Measurements from ENCODE around the gene ANKS1A. TPM values are rescaled to one million over a fixed set of nuclear protein-coding genes. Genes with fewer than 3 reads are reported as not detected.

Gene ANKS1A
- polyA plus RNA-seq, 2 of the 4 experiments (the other 2 are of a cell fraction): 3.6 to 5.9 TPM

DNA sequence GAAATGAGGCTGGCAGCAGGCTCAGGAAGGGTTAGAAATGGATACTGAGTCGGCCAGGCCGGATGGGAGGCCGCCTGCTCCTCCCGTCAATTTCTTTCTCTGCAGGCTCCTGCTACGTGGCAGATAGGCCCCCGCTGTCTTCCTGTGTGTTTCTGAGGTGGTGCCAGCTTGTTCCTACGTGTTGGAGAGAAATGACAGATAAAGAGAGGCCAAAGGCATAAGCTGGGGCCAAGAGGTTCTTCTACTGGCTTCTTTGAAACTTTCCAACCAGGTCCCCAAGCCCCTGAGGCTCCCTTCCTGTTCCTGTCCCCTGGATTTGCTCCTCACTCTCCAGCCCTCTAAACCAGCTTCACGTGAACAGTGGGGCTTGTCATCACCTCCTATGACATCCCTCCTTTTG is 175.2 kb downstream of the ANKS1A start:
- DNase-seq (ENCODE audit: low read depth in 1 of 2, low spot score in 1 of 2) (no peak), FAIRE-seq (no peak), ATAC-seq (no peak)
- Histone ChIP-seq H3K4me3 (no peak overlapping the region), H3K4me2 (no peak overlapping the region), H3K9me3 (no peaks in the 10 kb centered on the region), H3K4me1 (no peaks in the 10 kb centered on the region), H3K27ac (no peak overlapping the region)
- TF ChIP-seq HOXB13 (CRISPR knock-in tag; IDR thresholded peaks at IDR 0.05; ENCODE audit: low read depth) (no peak), POLR2AphosphoS2 (conservative IDR thresholded peaks at IDR 0.05; ENCODE audit: low read length) (no peak)
- TF ChIP-seq, protein P1, sequence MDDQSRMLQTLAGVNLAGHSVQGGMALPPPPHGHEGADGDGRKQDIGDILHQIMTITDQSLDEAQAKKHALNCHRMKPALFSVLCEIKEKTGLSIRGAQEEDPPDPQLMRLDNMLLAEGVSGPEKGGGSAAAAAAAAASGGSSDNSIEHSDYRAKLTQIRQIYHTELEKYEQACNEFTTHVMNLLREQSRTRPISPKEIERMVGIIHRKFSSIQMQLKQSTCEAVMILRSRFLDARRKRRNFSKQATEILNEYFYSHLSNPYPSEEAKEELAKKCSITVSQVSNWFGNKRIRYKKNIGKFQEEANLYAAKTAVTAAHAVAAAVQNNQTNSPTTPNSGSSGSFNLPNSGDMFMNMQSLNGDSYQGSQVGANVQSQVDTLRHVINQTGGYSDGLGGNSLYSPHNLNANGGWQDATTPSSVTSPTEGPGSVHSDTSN (IDR thresholded peaks at IDR 0.05): no peak
- 87% methylated on average over 8 of the region's 8 CpGs for WGBS (ENCODE audit: missing lambda C conversion rate)
- ChIA-PET POLR2A (no interaction called here), CTCF (interaction anchor here (0.6 to 0.8 kb wide), 2 partner anchors 12 to 17 kb away, joined by 3 to 4 read pairs; no protein-coding TSS in a partner anchor)

DNA sequence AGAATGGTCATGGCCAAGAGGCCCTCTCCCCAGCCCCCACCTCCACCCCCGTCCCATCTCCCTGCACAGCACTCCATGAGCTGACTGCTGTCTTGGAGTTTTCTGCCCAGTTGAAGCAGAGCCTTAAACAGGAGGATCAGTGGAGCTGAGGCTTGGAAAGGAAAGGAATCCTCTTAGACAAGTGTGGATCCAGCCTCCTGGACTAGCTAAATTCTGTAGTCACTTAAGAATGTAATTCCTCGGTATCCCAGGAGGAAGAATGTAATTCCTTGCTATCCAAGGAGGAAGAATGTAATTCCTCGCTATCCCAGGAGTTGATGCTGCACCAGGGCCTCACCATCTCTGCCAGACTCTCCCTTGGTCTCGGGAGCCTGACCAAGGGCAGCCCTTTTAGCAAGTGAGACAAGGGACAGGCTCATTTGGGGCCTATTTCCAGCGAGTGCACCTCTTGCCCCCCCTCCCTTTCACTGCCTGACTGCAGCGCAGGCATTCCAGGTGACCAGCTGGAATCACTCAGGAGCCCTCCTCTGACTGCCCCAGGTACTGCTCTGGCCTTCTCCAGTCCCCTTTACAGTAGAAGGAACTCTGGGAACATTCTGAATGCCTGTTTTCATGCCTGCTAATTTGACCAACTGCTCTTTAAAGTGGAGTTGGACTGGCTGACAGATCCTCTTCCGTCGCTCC is 175.8 kb downstream of the ANKS1A start:
- Histone ChIP-seq H3K4me1 (no peaks in the 10 kb centered on the region), H3K4me3 (no peak overlapping the region), H3K9me3 (no peaks in the 10 kb centered on the region), H3K4me2 (no peak overlapping the region), H3K27ac (no peak overlapping the region)
- TF ChIP-seq HOXA7 (CRISPR knock-in tag; IDR thresholded peaks at IDR 0.05) (no peak), HOXB5 (CRISPR knock-in tag; IDR thresholded peaks at IDR 0.05) (no peak), SMC3 (IDR thresholded peaks at IDR 0.05) (no peak)
- TF ChIP-seq, protein P2, sequence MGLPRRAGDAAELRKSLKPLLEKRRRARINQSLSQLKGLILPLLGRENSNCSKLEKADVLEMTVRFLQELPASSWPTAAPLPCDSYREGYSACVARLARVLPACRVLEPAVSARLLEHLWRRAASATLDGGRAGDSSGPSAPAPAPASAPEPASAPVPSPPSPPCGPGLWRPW (IDR thresholded peaks at IDR 0.05): no peak
- no peak for FAIRE-seq
- ATAC-seq: no peak
- DNase-seq (ENCODE audit: low read depth in 1 of 2, low spot score in 1 of 2): no peak
- WGBS (ENCODE audit: missing lambda C conversion rate): 79% methylated on average over 5 of the region's 8 CpGs
- CTCF ChIA-PET: interaction anchor here (0.6 to 0.8 kb wide), 3 partner anchors 12 to 1828 kb away, joined by 3 to 4 read pairs (median 3); no protein-coding TSS in a partner anchor
- POLR2A ChIA-PET: no interaction called here

DNA sequence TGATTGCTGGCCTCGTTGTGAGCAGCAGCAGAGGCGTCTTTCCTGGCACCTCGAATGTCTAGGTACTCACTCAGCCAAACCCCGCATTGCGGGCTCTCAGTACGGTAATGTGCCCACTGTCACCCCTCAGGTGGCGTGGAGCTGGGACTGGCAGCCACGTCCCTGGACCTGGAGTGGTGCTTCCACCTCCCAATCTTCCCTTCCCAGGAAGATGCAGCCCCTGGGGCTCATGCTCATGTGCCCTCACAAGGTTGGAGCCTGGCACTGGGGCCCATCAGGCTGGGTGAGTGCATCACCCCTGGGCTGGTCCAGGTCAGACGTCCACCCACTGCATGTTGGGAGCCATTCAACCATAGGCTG is 176.4 kb downstream of the ANKS1A start:
- TF ChIP-seq SREBF2 (IDR thresholded peaks at IDR 0.05) (no peak), RAD21 (conservative IDR thresholded peaks at IDR 0.05 in 1 of 2, IDR thresholded peaks at IDR 0.05 in 1 of 2) (no peak), EHMT2 (IDR thresholded peaks at IDR 0.05; ENCODE audit: low read depth) (no peak), MAZ (IDR thresholded peaks at IDR 0.05; ENCODE audit: borderline replicate concordance, low read depth, low read length) (no peak), JUN (IDR thresholded peaks at IDR 0.05) (no peak), CHD4 (IDR thresholded peaks at IDR 0.05; ENCODE audit: borderline replicate concordance) (no peak), HOXB5 (CRISPR knock-in tag; IDR thresholded peaks at IDR 0.05) (no peak)
- ChIA-PET POLR2A (no interaction called here), CTCF (interaction anchor here (0.6 kb wide), 1 partner anchor 1828 kb away, joined by 3 read pairs; no protein-coding TSS in a partner anchor)
- ATAC-seq: no peak
- WGBS (ENCODE audit: missing lambda C conversion rate): 89% methylated on average over 8 of the region's 9 CpGs
- DNase-seq (ENCODE audit: low read depth in 1 of 2, low spot score in 1 of 2): no peak
- no peaks in the 10 kb centered on the region for H3K9me3 ChIP-seq
- FAIRE-seq: no peak
- no peak overlapping the region for H3K4me3 ChIP-seq
- no peak overlapping the region for H3K4me2 ChIP-seq
- H3K27ac ChIP-seq: no peak overlapping the region
- no peaks in the 10 kb centered on the region for H3K4me1 ChIP-seq

DNA sequence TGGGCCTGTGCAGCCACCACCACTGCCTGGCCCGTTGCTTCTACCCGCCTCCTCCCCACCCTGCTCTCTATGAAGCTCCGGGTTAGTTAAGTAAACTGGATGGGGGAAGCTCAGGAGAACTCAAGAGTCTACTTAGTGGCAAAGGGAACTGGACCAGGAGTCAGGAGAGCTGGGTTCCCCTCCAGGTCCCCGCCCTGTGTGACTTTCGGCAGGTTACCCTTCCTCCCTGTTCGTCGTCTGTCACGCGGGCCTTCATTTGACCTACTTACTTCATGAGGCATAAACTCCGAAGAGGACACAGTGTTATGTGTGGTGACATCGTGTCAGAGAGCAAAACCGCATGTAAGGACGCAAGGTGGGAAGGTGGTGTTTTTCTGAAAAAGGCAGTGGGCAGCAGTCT is 176.8 kb downstream of the ANKS1A start:
- Histone ChIP-seq H3K4me1 (no peaks in the 10 kb centered on the region), H3K27ac (no peak overlapping the region), H3K4me2 (no peak overlapping the region), H3K4me3 (no peak overlapping the region), H3K9me3 (no peaks in the 10 kb centered on the region)
- ChIA-PET CTCF (no interaction called here), POLR2A (no interaction called here)
- no peak for ATAC-seq
- TF ChIP-seq POLR2AphosphoS2 (conservative IDR thresholded peaks at IDR 0.05; ENCODE audit: low read length) (no peak), RFX5 (IDR thresholded peaks at IDR 0.05) (no peak), MAZ (IDR thresholded peaks at IDR 0.05; ENCODE audit: borderline replicate concordance, low read depth, low read length) (no peak)
- DNase-seq (ENCODE audit: low read depth in 1 of 2, low spot score in 1 of 2): no peak
- no peak for FAIRE-seq
- WGBS (ENCODE audit: missing lambda C conversion rate): 79% methylated on average over 13 of the region's 13 CpGs

DNA sequence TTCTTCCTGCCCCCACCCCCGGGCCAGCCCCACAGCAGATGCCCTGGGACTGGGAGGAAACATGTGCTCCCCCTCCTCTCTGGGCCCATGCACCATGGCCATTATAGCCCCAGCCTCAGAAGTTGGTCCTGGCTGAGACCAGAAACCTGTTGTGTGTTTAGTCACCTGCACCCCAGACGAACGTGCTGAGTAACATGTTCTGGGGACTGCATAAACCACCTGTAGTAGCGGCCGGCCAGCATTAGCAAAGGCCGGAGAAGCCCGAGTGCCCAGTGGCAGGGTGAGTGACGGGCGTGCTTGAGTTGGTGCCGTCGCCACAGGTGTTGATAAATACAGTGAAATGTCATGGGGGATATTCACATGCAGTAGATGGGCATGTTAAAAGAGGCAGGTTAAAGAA is 178.2 kb downstream of the ANKS1A start:
- H3K4me3 ChIP-seq: no peak overlapping the region
- CTCF ChIA-PET: interaction anchor here (1.2 kb wide), 2 partner anchors 72 to 178 kb away, joined by 3 read pairs; no protein-coding TSS in a partner anchor
- DNase-seq (ENCODE audit: low read depth in 1 of 2, low spot score in 1 of 2) (no peak), FAIRE-seq (no peak), ATAC-seq (no peak)
- TF ChIP-seq ESRRA (IDR thresholded peaks at IDR 0.05; ENCODE audit: borderline replicate concordance, low read length): no peak
- no peak for TF ChIP-seq FOSL2 (IDR thresholded peaks at IDR 0.05)
- TF ChIP-seq FOSL2 (CRISPR knock-in tag; IDR thresholded peaks at IDR 0.05): no peak
- no peak for TF ChIP-seq CBX2 (IDR thresholded peaks at IDR 0.05; ENCODE audit: borderline replicate concordance, low read depth)
- TF ChIP-seq PHF8 (IDR thresholded peaks at IDR 0.05; ENCODE audit: borderline replicate concordance, low read depth): no peak
- TF ChIP-seq MYC (IDR thresholded peaks at IDR 0.05; ENCODE audit: borderline replicate concordance, low read length): no peak
- TF ChIP-seq, protein P3, sequence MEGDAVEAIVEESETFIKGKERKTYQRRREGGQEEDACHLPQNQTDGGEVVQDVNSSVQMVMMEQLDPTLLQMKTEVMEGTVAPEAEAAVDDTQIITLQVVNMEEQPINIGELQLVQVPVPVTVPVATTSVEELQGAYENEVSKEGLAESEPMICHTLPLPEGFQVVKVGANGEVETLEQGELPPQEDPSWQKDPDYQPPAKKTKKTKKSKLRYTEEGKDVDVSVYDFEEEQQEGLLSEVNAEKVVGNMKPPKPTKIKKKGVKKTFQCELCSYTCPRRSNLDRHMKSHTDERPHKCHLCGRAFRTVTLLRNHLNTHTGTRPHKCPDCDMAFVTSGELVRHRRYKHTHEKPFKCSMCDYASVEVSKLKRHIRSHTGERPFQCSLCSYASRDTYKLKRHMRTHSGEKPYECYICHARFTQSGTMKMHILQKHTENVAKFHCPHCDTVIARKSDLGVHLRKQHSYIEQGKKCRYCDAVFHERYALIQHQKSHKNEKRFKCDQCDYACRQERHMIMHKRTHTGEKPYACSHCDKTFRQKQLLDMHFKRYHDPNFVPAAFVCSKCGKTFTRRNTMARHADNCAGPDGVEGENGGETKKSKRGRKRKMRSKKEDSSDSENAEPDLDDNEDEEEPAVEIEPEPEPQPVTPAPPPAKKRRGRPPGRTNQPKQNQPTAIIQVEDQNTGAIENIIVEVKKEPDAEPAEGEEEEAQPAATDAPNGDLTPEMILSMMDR (IDR thresholded peaks at IDR 0.05): no peak
- no peak for TF ChIP-seq NPAS2 (CRISPR knock-in tag; IDR thresholded peaks at IDR 0.05; ENCODE audit: borderline replicate concordance)
- no peak for TF ChIP-seq EP300 (IDR thresholded peaks at IDR 0.05)
- TF ChIP-seq EHF (CRISPR knock-in tag; IDR thresholded peaks at IDR 0.05): no peak
- TF ChIP-seq BHLHE40 (IDR thresholded peaks at IDR 0.05; ENCODE audit: low read depth, low read length): no peak
- no peak for TF ChIP-seq CHD4 (IDR thresholded peaks at IDR 0.05; ENCODE audit: borderline replicate concordance)
- no peak for TF ChIP-seq HOXB13 (CRISPR knock-in tag; IDR thresholded peaks at IDR 0.05; ENCODE audit: low read depth)
- 94% methylated on average over 10 of the region's 11 CpGs for WGBS (ENCODE audit: missing lambda C conversion rate)
- POLR2A ChIA-PET: interaction anchor here (0.7 kb wide), 1 partner anchor 56 kb away, joined by 4 read pairs; no protein-coding TSS in a partner anchor
- H3K4me1 ChIP-seq: no peaks in the 10 kb centered on the region
- no peaks in the 10 kb centered on the region for H3K9me3 ChIP-seq
- no peak overlapping the region for H3K27ac ChIP-seq
- H3K4me2 ChIP-seq: no peak overlapping the region

Data from A549 (cell line).